HepG2 (cell line): ENCODE results near the gene SLC2A4. TPM values are rescaled to one million over a fixed set of nuclear protein-coding genes. Genes with fewer than 3 reads are reported as not detected.
A peak's percentile ranks its signal among the peaks of the same experiment; 100 is the strongest.

Experiments
- DNMT3B ChIP-seq: conservative IDR thresholded peaks from 2 replicates; pipeline ENCODE4 v1.6.1; 2016; ENCODE audit warnings: missing biosample characterization, control low read depth
- FOXJ3 ChIP-seq: sonication (generic); formaldehyde crosslinking; IDR thresholded peaks from 2 replicates; pipeline ENCODE4 v1.4.0; 2020; ENCODE audit warnings: missing genetic modification reagents, mild to moderate bottlenecking, borderline replicate concordance
- GABPB1 ChIP-seq: IDR thresholded peaks from 2 replicates; pipeline ENCODE4 v1.6.1; 2016; ENCODE audit warnings: mild to moderate bottlenecking, missing genetic modification reagents, moderate library complexity, missing compliant biosample characterization
- KAT7 ChIP-seq: IDR thresholded peaks from 2 replicates; pipeline ENCODE4 v1.6.1; 2018; ENCODE audit warnings: borderline replicate concordance, missing compliant biosample characterization
- MEF2D ChIP-seq: sonication (generic); formaldehyde crosslinking; IDR thresholded peaks from 2 replicates; pipeline ENCODE4 v1.5.1; 2020; ENCODE audit warnings: mild to moderate bottlenecking, missing genetic modification reagents
- MTA1 ChIP-seq: sonication (generic); formaldehyde crosslinking; IDR thresholded peaks from 2 replicates; pipeline ENCODE4 v1.4.0; 2020; ENCODE audit warnings: missing genetic modification reagents, mild to moderate bottlenecking, borderline replicate concordance
- NR2F6 ChIP-seq, 2 experiments: IDR thresholded peaks; 2 replicates each; pipeline ENCODE4 v1.6.1; 2016; ENCODE audit warnings: antibody characterized with exemption in 1 of 2, mild to moderate bottlenecking in 1 of 2
- PAWR ChIP-seq: sonication (generic); formaldehyde crosslinking; IDR thresholded peaks from 2 replicates; pipeline ENCODE4 v1.4.0; 2020; ENCODE audit warnings: missing genetic modification reagents, mild to moderate bottlenecking, borderline replicate concordance
- REST ChIP-seq, 2 experiments: IDR thresholded peaks; 2 replicates each; pipeline ENCODE4 v1.6.1; 2011 to 2012; ENCODE audit warnings: low read length in 2 of 2, borderline replicate concordance in 1 of 2, low read depth in 1 of 2, mild to moderate bottlenecking in 1 of 2, moderate library complexity in 1 of 2
- TEF ChIP-seq: sonication (generic); formaldehyde crosslinking; IDR thresholded peaks from 2 replicates; pipeline ENCODE4 v1.5.0; 2020; ENCODE audit warnings: missing genetic modification reagents
- ZBTB25 ChIP-seq: IDR thresholded peaks from 2 replicates; pipeline ENCODE4 v1.6.1; 2018; ENCODE audit warnings: missing genetic modification reagents
- ZNF335 ChIP-seq: sonication (generic); formaldehyde crosslinking; IDR thresholded peaks from 2 replicates; pipeline ENCODE4 v1.4.0; 2020; ENCODE audit warnings: missing genetic modification reagents
- ZNF749 ChIP-seq: sonication (generic); formaldehyde crosslinking; IDR thresholded peaks from 2 replicates; pipeline ENCODE4 v1.8.0; 2022; ENCODE audit warnings: mild to moderate bottlenecking, missing genetic modification reagents, moderate library complexity, borderline replicate concordance
- ZNF768 ChIP-seq: sonication (generic); formaldehyde crosslinking; IDR thresholded peaks from 2 replicates; pipeline ENCODE4 v1.4.0; 2020; ENCODE audit warnings: missing genetic modification reagents
- ZNF788 ChIP-seq: sonication (generic); formaldehyde crosslinking; IDR thresholded peaks from 2 replicates; pipeline ENCODE4 v1.5.0; 2020; ENCODE audit warnings: mild to moderate bottlenecking, missing genetic modification reagents, borderline replicate concordance
- polyA plus RNA-seq, 8 experiments: library from polyadenylated mRNA; depleted of rRNA in 3 of 8; stranded (reverse) in 7 of 8; unstranded in 1 of 8; fragments of >200 nt; fragmentation: Illumina TruSeq in 4 of 8; extraction: Trizol in 4 of 8; gene quantifications; 2 replicates each; pipeline versions ENCODE4 v1.2.1 to v1.2.3, GENCODE V29; 2011 to 2016; ENCODE audit warnings: low read depth in 4 of 8, missing spikeins in 1 of 8, mixed read lengths in 1 of 8; ENCODE audit not compliant: insufficient read depth in 1 of 8
- total RNA-seq, 5 experiments: library from RNA; depleted of rRNA; stranded (reverse); fragments of >200 nt; fragmentation: Illumina TruSeq; extraction: Trizol; gene quantifications; 2 replicates each; pipeline ENCODE4 v1.2.3, GENCODE V29; 2016; ENCODE audit warnings: low read depth in 1 of 5
- TF ChIP-seq, protein P1 (sequence below): sonication (generic); formaldehyde crosslinking; IDR thresholded peaks from 2 replicates; pipeline ENCODE4 v1.8.1; 2023; ENCODE audit warnings: mild to moderate bottlenecking, missing genetic modification reagents, borderline replicate concordance
- TF ChIP-seq, protein P2 (sequence below): IDR thresholded peaks from 2 replicates; pipeline ENCODE4 v1.6.1; 2012; ENCODE audit warnings: inconsistent platforms
- TF ChIP-seq, protein P3 (sequence below): sonication (generic); formaldehyde crosslinking; IDR thresholded peaks from 2 replicates; pipeline ENCODE4 v1.4.0; 2020; ENCODE audit warnings: missing genetic modification reagents, mild to moderate bottlenecking, borderline replicate concordance

SLC2A4 gene
- total and polyA plus RNA-seq, 2 of the 13 experiments (the other 11 are each of a cell fraction or from before 2014, with no cell fraction given) = 4.9 to 5.8 TPM

DNA sequence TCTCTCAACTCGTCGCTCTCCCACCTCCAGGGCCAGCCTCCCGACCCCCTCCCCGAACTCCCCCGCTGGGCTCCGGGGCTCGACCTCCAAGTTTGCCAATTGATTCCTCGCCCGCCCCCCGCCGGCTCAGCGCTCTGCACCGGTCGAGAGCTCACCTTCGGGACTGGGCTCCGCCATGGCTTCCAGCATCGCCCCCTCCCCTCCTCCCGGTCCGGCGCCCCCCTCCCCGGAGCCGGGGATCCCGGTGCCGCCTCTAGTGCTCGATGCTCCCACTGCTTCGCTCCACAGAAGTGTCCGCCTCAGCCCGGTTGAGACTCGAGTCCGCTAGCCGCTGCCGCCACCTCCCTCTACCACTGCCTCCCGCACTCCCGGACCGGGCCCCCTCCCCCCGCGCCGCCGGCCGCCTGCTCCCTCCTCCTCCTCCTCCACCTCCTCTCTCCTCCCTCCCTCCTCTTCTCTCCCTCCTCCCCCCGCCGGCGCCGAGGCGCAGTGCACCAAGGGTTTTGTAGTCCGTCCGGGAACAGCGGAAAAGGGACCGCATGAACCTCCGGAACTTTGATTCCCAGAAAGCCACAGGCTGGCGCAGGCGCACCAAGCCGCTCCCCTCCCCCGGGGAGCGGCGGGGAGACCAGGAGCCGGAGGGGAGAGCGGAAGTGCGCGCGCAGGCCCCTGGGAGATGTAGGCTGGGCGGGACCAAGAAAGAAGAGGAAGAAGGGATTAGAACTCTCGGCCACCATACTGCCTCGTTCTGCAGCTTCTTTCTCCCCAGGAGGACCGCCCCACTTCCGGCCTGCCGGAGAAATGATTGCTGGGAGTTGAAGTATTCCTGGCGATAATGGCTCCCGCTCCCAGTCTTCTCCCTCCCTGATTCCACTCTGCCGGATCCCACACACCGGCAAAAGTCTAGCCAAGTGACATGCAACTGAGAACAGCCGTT, 42.2 kb upstream of the SLC2A4 start, which contains the start of gene PHF23 (continued):
- TF ChIP-seq GABPB1 (CRISPR knock-in tag) (peak; percentile 96), FOXJ3 (CRISPR knock-in tag) (no peak), MEF2D (CRISPR knock-in tag) (peak; percentile 71), ZNF768 (CRISPR knock-in tag) (no peak), ZBTB25 (CRISPR knock-in tag) (peak; percentile 74; the same call in 1 of the 2 replicates), REST (IDR thresholded peaks at IDR 0.05; ENCODE audit: borderline replicate concordance in 1 of 2, low read depth in 1 of 2, low read length in 2 of 2) (0 out of 4 replicates have a peak, but pooled peaks of 1 of the 2 experiments have one; percentile 24), ZNF749 (CRISPR knock-in tag) (no peak), ZNF788 (CRISPR knock-in tag) (peak; percentile 71; the same call in 1 of the 2 replicates), NR2F6 (IDR thresholded peaks at IDR 0.05) (no peak; the same call in 1 of the 2 replicates), NR2F6 (CRISPR knock-in tag; IDR thresholded peaks at IDR 0.05) (peak; percentile 22; the same call in 1 of the 2 replicates), KAT7 (CRISPR knock-in tag) (peak; percentile 95; the same call in 1 of the 2 replicates), PAWR (CRISPR knock-in tag) (no peak), ZNF335 (CRISPR knock-in tag) (no peak), DNMT3B (CRISPR knock-in tag) (no peak), TEF (CRISPR knock-in tag) (no peak), MTA1 (no peak)
- TF ChIP-seq, protein P1, sequence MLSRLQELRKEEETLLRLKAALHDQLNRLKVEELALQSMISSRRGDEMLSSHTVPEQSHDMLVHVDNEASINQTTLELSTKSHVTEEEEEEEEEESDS (CRISPR knock-in tag) = no peak
- TF ChIP-seq, protein P2, sequence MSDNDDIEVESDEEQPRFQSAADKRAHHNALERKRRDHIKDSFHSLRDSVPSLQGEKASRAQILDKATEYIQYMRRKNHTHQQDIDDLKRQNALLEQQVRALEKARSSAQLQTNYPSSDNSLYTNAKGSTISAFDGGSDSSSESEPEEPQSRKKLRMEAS = peak; percentile 47
- TF ChIP-seq, protein P3, sequence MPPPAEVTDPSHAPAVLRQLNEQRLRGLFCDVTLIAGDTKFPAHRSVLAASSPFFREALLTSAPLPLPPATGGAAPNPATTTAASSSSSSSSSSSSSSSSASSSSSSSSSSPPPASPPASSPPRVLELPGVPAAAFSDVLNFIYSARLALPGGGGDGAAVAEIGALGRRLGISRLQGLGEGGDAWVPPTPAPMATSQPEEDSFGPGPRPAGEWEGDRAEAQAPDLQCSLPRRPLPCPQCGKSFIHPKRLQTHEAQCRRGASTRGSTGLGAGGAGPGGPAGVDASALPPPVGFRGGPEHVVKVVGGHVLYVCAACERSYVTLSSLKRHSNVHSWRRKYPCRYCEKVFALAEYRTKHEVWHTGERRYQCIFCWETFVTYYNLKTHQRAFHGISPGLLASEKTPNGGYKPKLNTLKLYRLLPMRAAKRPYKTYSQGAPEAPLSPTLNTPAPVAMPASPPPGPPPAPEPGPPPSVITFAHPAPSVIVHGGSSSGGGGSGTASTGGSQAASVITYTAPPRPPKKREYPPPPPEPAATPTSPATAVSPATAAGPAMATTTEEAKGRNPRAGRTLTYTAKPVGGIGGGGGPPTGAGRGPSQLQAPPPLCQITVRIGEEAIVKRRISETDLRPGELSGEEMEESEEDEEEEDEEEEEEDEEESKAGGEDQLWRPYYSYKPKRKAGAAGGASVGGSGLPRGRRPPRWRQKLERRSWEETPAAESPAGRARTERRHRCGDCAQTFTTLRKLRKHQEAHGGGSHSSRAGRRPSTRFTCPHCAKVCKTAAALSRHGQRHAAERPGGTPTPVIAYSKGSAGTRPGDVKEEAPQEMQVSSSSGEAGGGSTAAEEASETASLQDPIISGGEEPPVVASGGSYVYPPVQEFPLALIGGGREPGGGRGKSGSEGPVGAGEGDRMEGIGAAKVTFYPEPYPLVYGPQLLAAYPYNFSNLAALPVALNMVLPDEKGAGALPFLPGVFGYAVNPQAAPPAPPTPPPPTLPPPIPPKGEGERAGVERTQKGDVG (CRISPR knock-in tag) = no peak
